T-helper 2 cell treated with Interferon-gamma antibody and Interleukin-4, amounts not matched to agents 100 ng/mL and 5 ng/mL, for 36 hours (primary cell): ENCODE results near the gene MPP3. TPM values are rescaled to one million over a fixed set of nuclear protein-coding genes. Genes with fewer than 3 reads are reported as not detected.

Experiments used
- intact Hi-C: fragments of 100-400 bp; cut with micrococcal nuclease; formaldehyde crosslinking; loops from one replicate; pipeline ENCODE4 v1.15.1; 2023
- total RNA-seq: library from RNA; stranded (reverse); gene quantifications from 2 replicates; pipeline ENCODE4 v1.2.3, GENCODE V29; 2022

The MPP3 gene
- total RNA-seq, 1 donor from 2014 or later, result not detected

- intact Hi-C loops, result no loop called here
Observed at GRCh38 chr17:43774304-43775250, 58.4 kb downstream of the MPP3 start.

- intact Hi-C loops, result no loop called here
Observed at GRCh38 chr17:43772877-43773648, 59.9 kb downstream of the MPP3 start.

- intact Hi-C loops, result no loop called here
Observed at GRCh38 chr17:43771463-43771862, 61.5 kb downstream of the MPP3 start.

- intact Hi-C loops, result no loop called here
Observed at GRCh38 chr17:43770957-43771356, 62.0 kb downstream of the MPP3 start.

GRCh38 chr17:43769859-43770258 lies 63.1 kb downstream of the MPP3 start:
- intact Hi-C loops, result no loop called here

GRCh38 chr17:43769426-43769825 lies 63.5 kb downstream of the MPP3 start:
- intact Hi-C loops, result no loop called here

GRCh38 chr17:43768943-43769342 lies 64.0 kb downstream of the MPP3 start:
- intact Hi-C loops, result no loop called here

GRCh38 chr17:43768382-43768781 lies 64.6 kb downstream of the MPP3 start:
- intact Hi-C loops, result no loop called here

GRCh38 chr17:43767713-43768059 lies 65.3 kb downstream of the MPP3 start:
- intact Hi-C loops, result no loop called here

- intact Hi-C loops, result no loop called here
Observed at GRCh38 chr17:43767053-43767712, 65.8 kb downstream of the MPP3 start.

- intact Hi-C loops, result no loop called here
Observed at GRCh38 chr17:43766413-43767052, 66.4 kb downstream of the MPP3 start.

- intact Hi-C loops, result loop anchor here (1.0 kb wide), 2 partner anchors 66 to 184 kb away; no protein-coding TSS in a partner anchor
Observed at GRCh38 chr17:43760254-43760852, 72.6 kb downstream of the MPP3 start.

- intact Hi-C loops, result loop anchor here (1.0 kb wide), 2 partner anchors 66 to 184 kb away; no protein-coding TSS in a partner anchor
Observed at GRCh38 chr17:43759836-43760235, 73.1 kb downstream of the MPP3 start.

GRCh38 chr17:43758497-43759174 lies 74.3 kb downstream of the MPP3 start, which contains the start of gene SOST:
Gene SOST (minus strand): TSS chr17:43758791. CDS start chr17:43758741, 50 bp downstream.
- intact Hi-C loops, result no loop called here

GRCh38 chr17:43758086-43758485 lies 74.9 kb downstream of the MPP3 start:
- intact Hi-C loops, result no loop called here

- intact Hi-C loops, result no loop called here
Observed at GRCh38 chr17:43757171-43757660, 75.7 kb downstream of the MPP3 start.

- intact Hi-C loops, result no loop called here
Observed at GRCh38 chr17:43756201-43756600, 76.7 kb downstream of the MPP3 start.

GRCh38 chr17:43755389-43755875 lies 77.5 kb downstream of the MPP3 start:
- intact Hi-C loops, result no loop called here

GRCh38 chr17:43754947-43755346 lies 78.0 kb downstream of the MPP3 start:
- intact Hi-C loops, result no loop called here
